Measurements from ENCODE around the gene GPR37.

The GPR37 gene

DNA sequence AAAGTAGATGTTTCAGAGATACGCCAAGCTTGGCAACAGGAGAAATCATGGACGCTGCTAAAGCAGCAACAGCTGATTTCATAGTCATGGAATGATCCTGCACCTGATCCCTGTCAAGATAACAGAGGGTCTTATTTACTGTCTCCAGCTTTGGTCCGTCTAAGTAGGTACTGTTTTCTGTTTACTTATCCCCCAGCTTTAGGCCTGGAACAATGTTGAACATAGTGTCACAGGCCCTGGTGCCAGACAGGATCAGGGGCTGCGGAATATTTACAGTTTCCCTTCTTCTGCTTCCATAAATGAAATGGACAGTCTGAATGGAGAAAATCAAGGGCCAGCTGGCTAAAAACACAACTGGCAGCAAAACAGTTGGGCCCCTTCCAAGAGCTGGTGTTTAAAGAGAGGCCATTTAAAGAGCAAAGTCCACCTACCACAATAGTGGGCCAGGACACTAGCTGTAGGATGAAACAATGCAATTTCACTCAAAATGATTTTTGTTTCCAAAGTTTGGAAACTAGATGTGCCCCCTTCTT is 2.9 kb downstream of the GPR37 start:
- TF ChIP-seq CTCF (IDR thresholded peaks at IDR 0.05): no peak
- Histone ChIP-seq H3K27me3 (peaks cover 63% of the 10 kb centered on the region), H3K4me3 (ENCODE audit: low read depth in 1 of 2, low read length in 1 of 2) (no peak overlapping the region), H3K4me1 (ENCODE audit: control insufficient read depth in 1 of 2, insufficient read depth in 1 of 2, low read depth in 1 of 2, low read length in 1 of 2) (peaks cover 0 to 6% of the 10 kb centered on the region in 2 experiments), H3K36me3 (no peaks in the 10 kb centered on the region), H3K27ac (no peak overlapping the region), H3K9me3 (no peaks in the 10 kb centered on the region)

GRCh38 chr7:124761164-124761715 is 4.4 kb downstream of the GPR37 start:
- Histone ChIP-seq H3K27ac (no peak overlapping the region), H3K4me1 (ENCODE audit: control insufficient read depth in 1 of 2, insufficient read depth in 1 of 2, low read depth in 1 of 2, low read length in 1 of 2) (peaks cover 0 to 6% of the 10 kb centered on the region in 2 experiments), H3K27me3 (peaks cover 49% of the 10 kb centered on the region), H3K4me3 (ENCODE audit: low read depth in 1 of 2, low read length in 1 of 2) (no peak overlapping the region), H3K36me3 (no peaks in the 10 kb centered on the region), H3K9me3 (no peaks in the 10 kb centered on the region)
- no peak for TF ChIP-seq CTCF (IDR thresholded peaks at IDR 0.05)

- H3K9me3 ChIP-seq: no peaks in the 10 kb centered on the region
- no peak overlapping the region for H3K27ac ChIP-seq
- peaks cover 20% of the 10 kb centered on the region for H3K27me3 ChIP-seq
- no peaks in the 10 kb centered on the region for H3K36me3 ChIP-seq
- no peak for TF ChIP-seq CTCF (IDR thresholded peaks at IDR 0.05)
- H3K4me1 ChIP-seq (ENCODE audit: control insufficient read depth in 1 of 2, insufficient read depth in 1 of 2, low read depth in 1 of 2, low read length in 1 of 2): no peaks in the 10 kb centered on the region
- no peak overlapping the region for H3K4me3 ChIP-seq (ENCODE audit: low read depth in 1 of 2, low read length in 1 of 2)
Observed at GRCh38 chr7:124758327-124758726, 7.3 kb downstream of the GPR37 start.

DNA sequence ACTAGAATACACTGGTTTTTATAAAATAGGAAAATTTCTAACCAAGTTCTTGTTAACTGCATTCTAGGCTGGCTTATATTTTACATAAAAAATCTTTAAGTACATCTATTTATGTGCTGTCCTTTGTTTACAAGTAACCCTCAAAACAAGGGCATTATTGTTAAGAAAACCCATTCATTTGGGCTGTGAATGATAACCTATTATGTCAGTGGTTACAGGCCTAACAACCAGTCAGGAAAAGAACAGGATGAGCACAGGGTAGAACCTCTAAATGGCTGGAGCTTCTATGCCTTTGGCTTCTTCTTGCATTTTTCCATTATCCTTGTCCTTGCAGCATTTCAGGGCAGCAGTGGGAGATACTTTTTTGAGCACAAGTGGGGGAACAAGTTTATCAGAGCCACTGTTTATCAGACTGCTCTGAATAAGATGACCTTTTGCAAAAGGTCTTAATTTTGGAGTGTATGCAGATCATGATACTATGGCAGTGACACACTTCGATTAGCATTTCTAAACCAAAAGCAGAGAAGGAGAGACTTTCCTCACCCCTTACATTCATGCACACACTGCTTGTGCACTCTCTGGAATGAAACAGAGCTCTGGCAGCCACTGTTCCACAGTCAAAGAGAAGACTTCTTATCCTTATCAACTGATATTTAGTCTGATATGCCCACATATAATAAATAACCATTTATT is 10.9 kb downstream of the GPR37 start:
- Histone ChIP-seq H3K4me1 (ENCODE audit: control insufficient read depth in 1 of 2, insufficient read depth in 1 of 2, low read depth in 1 of 2, low read length in 1 of 2) (no peaks in the 10 kb centered on the region), H3K4me3 (ENCODE audit: low read depth in 1 of 2, low read length in 1 of 2) (no peak overlapping the region), H3K27me3 (no peaks in the 10 kb centered on the region)

DNA sequence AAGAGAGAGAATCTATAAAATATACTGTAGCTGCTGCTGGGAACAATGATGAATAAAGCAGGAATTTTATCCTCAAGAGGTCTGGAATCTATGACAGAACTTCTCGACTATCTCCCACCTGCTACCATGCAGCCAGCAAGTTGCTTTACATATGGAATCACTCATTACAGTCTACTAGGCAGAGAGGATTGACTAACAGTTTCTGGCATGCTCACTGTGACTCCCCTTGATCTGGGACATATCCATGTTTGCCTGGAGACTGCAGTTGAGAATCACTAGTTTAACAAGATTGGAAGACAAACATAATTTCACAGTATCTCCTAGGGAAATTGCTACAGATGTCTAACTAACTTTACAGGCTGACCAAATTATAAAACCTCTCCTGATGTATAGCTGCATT is 13.3 kb downstream of the GPR37 start:
- H3K9me3 ChIP-seq: no peaks in the 10 kb centered on the region
- no peak overlapping the region for H3K4me3 ChIP-seq (ENCODE audit: low read depth in 1 of 2, low read length in 1 of 2)
- TF ChIP-seq CTCF (IDR thresholded peaks at IDR 0.05): no peak
- no peaks in the 10 kb centered on the region for H3K4me1 ChIP-seq (ENCODE audit: control insufficient read depth in 1 of 2, insufficient read depth in 1 of 2, low read depth in 1 of 2, low read length in 1 of 2)
- no peaks in the 10 kb centered on the region for H3K36me3 ChIP-seq
- no peaks in the 10 kb centered on the region for H3K27me3 ChIP-seq
- no peak overlapping the region for H3K27ac ChIP-seq

More for the DNA sequence above, 10.9 kb downstream of the GPR37 start:
- no peaks in the 10 kb centered on the region for H3K36me3 ChIP-seq
- H3K9me3 ChIP-seq: no peaks in the 10 kb centered on the region
- TF ChIP-seq CTCF (IDR thresholded peaks at IDR 0.05): no peak
- H3K27ac ChIP-seq: no peak overlapping the region
